Measurements from ENCODE around the gene CADM4. TPM values are rescaled to one million over a fixed set of nuclear protein-coding genes. Genes with fewer than 3 reads are reported as not detected.

CADM4 gene
- total and polyA plus RNA-seq, 2 of the 8 experiments (the other 6 are each of a cell fraction or from before 2014, with no cell fraction given), result 13.5 to 25.0 TPM

DNA sequence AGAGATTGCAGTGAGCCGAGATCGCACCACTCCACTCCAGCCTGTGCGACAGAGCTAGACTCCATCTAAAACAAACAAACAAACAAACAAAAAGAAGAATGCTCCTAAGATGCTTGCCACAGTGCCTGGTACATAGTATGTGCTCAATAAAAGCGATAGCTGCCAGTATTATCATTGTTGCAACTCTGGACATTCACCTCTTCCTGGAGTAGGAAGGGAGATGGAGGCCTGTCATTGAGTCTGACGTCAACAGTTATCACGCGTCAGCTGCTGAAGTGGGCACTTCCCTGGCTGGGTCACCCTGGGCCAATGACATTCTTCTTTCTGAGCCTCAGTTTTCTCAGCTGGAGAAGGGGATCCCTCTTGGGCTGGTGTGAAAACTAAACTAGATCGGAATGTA lies 34.5 kb upstream of the CADM4 start:
- H3K23me2 ChIP-seq (ENCODE audit: low read depth, low read length), result peaks cover 9% of the 10 kb centered on the region; the same call in 1 of the 2 replicates
- CTCF ChIA-PET (ENCODE audit: partially characterized antibody), result interaction anchor here (0.6 to 2.3 kb wide), 5 partner anchors 48 to 491 kb away, joined by 3 to 8 read pairs (median 3); partner anchors contain the start of gene ZNF226
- no peaks in the 10 kb centered on the region for H3K9me3 ChIP-seq (ENCODE audit: insufficient read depth in 2 of 2, low read depth in 1 of 2, low read length in 1 of 2)

More for the DNA sequence above, 34.5 kb upstream of the CADM4 start:
- no peak overlapping the region for H2AFZ ChIP-seq (ENCODE audit: low read length)
- FAIRE-seq (no peak), DNase-seq (ENCODE audit: low read depth in 1 of 2, low spot score in 2 of 2) (no peak)
- no peak overlapping the region for H2BK12ac ChIP-seq (ENCODE audit: low read depth, low read length)
- H3K79me1 ChIP-seq (ENCODE audit: low read depth, low read length), result no peaks in the 10 kb centered on the region
- H3K4me3 ChIP-seq (ENCODE audit: extremely low read depth in 1 of 4, insufficient read depth in 2 of 4, low read depth in 3 of 4, low read length in 4 of 4), result no peak overlapping the region
- POLR2A ChIA-PET (ENCODE audit: partially characterized antibody), result interaction anchor here (1.1 kb wide), 1 partner anchor 80 kb away, joined by 3 read pairs; the partner anchor contains the start of gene SMG9
- TF ChIP-seq EZH2 (IDR thresholded peaks at IDR 0.05; ENCODE audit: low read depth, low read length, severe bottlenecking) (no peak), CHD2 (IDR thresholded peaks at IDR 0.05; ENCODE audit: low read length) (no peak), BACH1 (IDR thresholded peaks at IDR 0.05; ENCODE audit: low read length) (no peak), PHF8 (conservative IDR thresholded peaks at IDR 0.05; ENCODE audit: low read depth, low read length) (no peak), ASH2L (IDR thresholded peaks at IDR 0.05; ENCODE audit: low read length) (no peak)
- H3K14ac ChIP-seq (ENCODE audit: insufficient read length), result no peak overlapping the region
- no peak overlapping the region for H3K56ac ChIP-seq (replicated peaks; ENCODE audit: insufficient read length, low read depth, low read length)
- H3K4me1 ChIP-seq (replicated peaks in 1 of 4; ENCODE audit: control insufficient read depth in 3 of 4, insufficient read depth in 4 of 4, low read length in 3 of 4), result peaks cover 0 to 11% (median 8%) of the 10 kb centered on the region in 4 experiments
- H3K4me2 ChIP-seq (ENCODE audit: insufficient read depth in 1 of 2, low read depth in 2 of 2, low read length in 2 of 2), result no peak overlapping the region
- H2BK120ac ChIP-seq (replicated peaks; ENCODE audit: low read depth, low read length), result no peak overlapping the region
- no peak overlapping the region for H2BK20ac ChIP-seq (ENCODE audit: low read length)
- peaks cover 0 to 2% of the 10 kb centered on the region in 2 experiments for H4K20me1 ChIP-seq (replicated peaks in 1 of 2; ENCODE audit: control insufficient read depth in 1 of 2, insufficient read depth in 2 of 2, low read length in 2 of 2)
- peaks cover 0 to 6% (median 2%) of the 10 kb centered on the region in 4 experiments; a peak in 3 of 7 replicates for H3K27me3 ChIP-seq (replicated peaks in 1 of 4; ENCODE audit: control insufficient read depth in 3 of 4, extremely low read depth in 1 of 4, insufficient read depth in 3 of 4, low read length in 3 of 4)
- H3K4ac ChIP-seq (replicated peaks; ENCODE audit: insufficient read length, low read depth, low read length), result no peak overlapping the region
- no peak overlapping the region for H4K5ac ChIP-seq (ENCODE audit: insufficient read length, low read depth, low read length)
- H4K8ac ChIP-seq (ENCODE audit: extremely low read depth, insufficient read depth, low read length), result no peak overlapping the region
- no peak overlapping the region for H4K91ac ChIP-seq (replicated peaks; ENCODE audit: insufficient read length, low read length)
- no peak overlapping the region for H3K9ac ChIP-seq (replicated peaks in 1 of 4; ENCODE audit: extremely low read depth in 1 of 4, low read depth in 3 of 4, low read length in 3 of 4)
- H3K27ac ChIP-seq (ENCODE audit: low read depth, low read length), result no peak overlapping the region
- H3K36me3 ChIP-seq (ENCODE audit: control insufficient read depth in 2 of 4, insufficient read depth in 4 of 4, low read length in 3 of 4), result no peaks in the 10 kb centered on the region
- 93% methylated on average over 8 of the region's 8 CpGs; no CpG with 5 or more reads in 1 of the 2 experiments for WGBS, 2 experiments (ENCODE audit: extremely low coverage in 1 of 2, insufficient coverage in 1 of 2, insufficient read length in 1 of 2, insufficient replicate concordance in 2 of 2, low coverage in 1 of 2, low lambda C conversion rate in 2 of 2, missing lambda C conversion rate in 1 of 2)
- H2BK15ac ChIP-seq (ENCODE audit: low read length), result no peak overlapping the region
- H2BK5ac ChIP-seq (ENCODE audit: low read depth, low read length), result no peak overlapping the region
- no peaks in the 10 kb centered on the region for H3K79me2 ChIP-seq (ENCODE audit: control insufficient read depth in 1 of 2, insufficient read depth in 2 of 2, low read length in 2 of 2)
- H3K18ac ChIP-seq (ENCODE audit: extremely low read depth, low read length), result no peak overlapping the region
- H2AK5ac ChIP-seq (ENCODE audit: low read depth, low read length), result no peak overlapping the region
- no peak overlapping the region for H3K23ac ChIP-seq (ENCODE audit: insufficient read length)
